Umbilical cord (tissue), 2 donors: ENCODE results near the gene MBIP. TPM values are rescaled to one million over a fixed set of nuclear protein-coding genes. Genes with fewer than 3 reads are reported as not detected.

Source experiments
- DNase-seq: peaks from one replicate; pipeline ENCODE4 v3.0.0-alpha.2; 2015; ENCODE audit warnings: low spot score
- total RNA-seq: library from RNA; depleted of rRNA; stranded (reverse); fragments of >200 nt; gene quantifications from one replicate; pipeline ENCODE4 v1.2.3, GENCODE V29; 2014; ENCODE audit warnings: low replicate concordance; ENCODE audit not compliant: insufficient read depth

The MBIP gene
- total RNA-seq, 1 donor from 2014 or later, result 11.3 TPM

DNA sequence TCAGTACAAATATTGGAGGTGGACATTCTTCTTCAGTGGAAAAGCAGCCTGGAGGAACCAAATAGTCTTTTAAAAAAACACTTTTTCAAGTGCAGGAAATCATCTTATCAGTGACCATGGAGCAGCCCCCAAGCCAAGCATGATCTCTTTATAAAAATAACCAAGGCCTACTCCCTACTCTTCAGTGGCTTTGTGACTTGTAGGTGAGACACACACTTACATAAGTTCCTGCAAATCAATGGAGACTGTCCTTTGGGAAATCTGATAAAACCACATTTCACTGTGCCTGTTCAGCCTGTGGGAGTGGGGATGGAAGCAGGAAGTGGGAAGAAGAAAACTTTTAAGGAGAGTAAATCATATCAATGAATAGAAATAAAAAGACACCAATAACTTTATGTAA is 56.3 kb downstream of the MBIP start:
- DNase-seq, result no peak

DNA sequence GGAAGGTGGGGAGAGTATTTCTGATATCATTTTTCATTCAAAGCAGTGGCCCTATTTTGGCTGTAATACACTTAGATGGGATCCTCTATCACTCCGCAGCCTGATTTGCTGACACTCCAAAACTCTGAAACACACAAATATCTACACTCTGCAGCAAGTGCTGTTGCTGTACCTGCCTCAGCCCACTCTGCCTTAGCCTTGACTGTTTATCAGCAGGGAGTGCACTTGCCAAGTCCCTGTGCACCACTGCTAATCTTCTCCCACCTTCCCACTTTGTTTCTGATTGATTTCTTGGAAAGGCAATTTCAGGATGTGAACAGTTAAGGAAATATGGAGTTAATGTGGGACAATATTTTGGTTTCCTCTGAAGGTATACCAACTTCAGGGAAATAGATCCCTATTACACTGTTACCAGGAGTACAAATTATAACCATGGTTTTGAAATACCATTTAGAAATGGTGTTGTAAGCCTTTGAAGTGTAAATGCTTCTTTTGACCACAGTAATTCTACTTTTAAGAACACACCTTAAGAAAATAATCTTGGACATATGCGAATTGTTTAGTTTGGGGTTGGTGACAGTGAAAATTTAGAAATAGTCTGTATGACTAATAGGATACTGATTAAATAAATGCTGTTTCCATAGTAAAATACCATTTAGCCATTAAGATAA is 59.3 kb downstream of the MBIP start:
- no peak for DNase-seq

- DNase-seq, result no peak
Observed at GRCh38 chr14:36258241-36258640, 62.2 kb downstream of the MBIP start.

DNA sequence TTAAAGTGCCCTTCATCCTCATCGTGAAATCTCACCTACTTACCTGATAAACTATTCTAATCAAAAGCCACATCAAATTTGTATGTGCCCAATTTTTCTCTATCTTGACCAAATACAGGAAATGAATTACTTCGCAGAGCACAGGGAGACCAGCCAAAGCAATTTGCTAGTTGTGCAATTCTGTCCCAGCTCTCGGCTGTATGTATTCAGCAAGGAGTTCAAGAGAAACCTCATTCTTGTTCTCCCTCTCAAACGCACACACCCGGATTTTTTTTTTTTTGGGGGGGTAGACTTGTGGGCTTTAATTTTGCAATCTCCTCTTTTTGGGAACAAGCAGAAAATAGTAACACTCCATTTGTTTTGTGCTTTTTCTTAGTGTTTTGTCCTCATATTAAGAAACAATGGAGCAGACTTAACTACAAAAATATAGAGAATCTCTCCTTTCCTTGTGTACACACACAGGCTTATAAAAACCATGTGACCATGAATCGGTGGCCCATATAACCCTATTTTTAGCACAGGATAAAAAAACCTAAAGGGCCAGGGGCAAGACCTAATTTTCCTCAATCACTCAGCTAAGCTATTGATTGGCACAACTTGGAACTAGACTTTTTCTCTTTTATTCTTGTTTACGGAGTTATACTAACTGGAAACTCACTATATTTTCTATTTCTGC is 64.2 kb downstream of the MBIP start:
- no peak for DNase-seq

GRCh38 chr14:36254020-36254624 is 66.3 kb downstream of the MBIP start:
- peak; percentile 17 for DNase-seq

Other genes with a start within 250 kb of the MBIP start
- not detected for gene PTCSC3, start 143.9 kb downstream of the MBIP start, total RNA-seq
- gene NKX2-1, start 199.6 kb upstream of the MBIP start, total RNA-seq, result 2.9 TPM